K562 (cell line): ENCODE data around the gene ZSCAN1. TPM values are rescaled to one million over a fixed set of nuclear protein-coding genes. Genes with fewer than 3 reads are reported as not detected.

Experiments used
- E2F6 ChIP-seq, 2 experiments: IDR thresholded peaks; 2 replicates each; pipeline ENCODE4 v1.6.1; 2011; ENCODE audit warnings: borderline replicate concordance in 1 of 2, control low read depth in 1 of 2, low read depth in 1 of 2, low read length in 1 of 2, mild to moderate bottlenecking in 1 of 2, mixed read lengths in 1 of 2, moderate library complexity in 1 of 2; ENCODE audit not compliant: insufficient read depth in 1 of 2, insufficient read length in 1 of 2, poor library complexity in 1 of 2, severe bottlenecking in 1 of 2; ENCODE audit errors: extremely low read depth in 1 of 2
- EP400 ChIP-seq: fragments of 450-650 bp; IDR thresholded peaks from 2 replicates; pipeline ENCODE4 v1.6.1; 2017; ENCODE audit warnings: antibody characterized with exemption, mild to moderate bottlenecking, moderate library complexity
- HNRNPL ChIP-seq: fragments of 200-400 bp; formaldehyde crosslinking; IDR thresholded peaks from 2 replicates; pipeline ENCODE4 v1.6.1; 2017; ENCODE audit warnings: low read depth, mild to moderate bottlenecking, low read length
- KLF13 ChIP-seq: fragments of 450-650 bp; IDR thresholded peaks from 2 replicates; pipeline ENCODE4 v1.6.1; 2016; ENCODE audit warnings: missing genetic modification characterization, low read depth, mild to moderate bottlenecking, missing compliant biosample characterization, moderate library complexity, borderline replicate concordance
- SLC30A9 ChIP-seq: fragments of 250-450 bp; sonication (Bioruptor Pico); IDR thresholded peaks from 2 replicates; pipeline ENCODE4 v1.8.0; 2022; ENCODE audit warnings: mild to moderate bottlenecking, moderate library complexity
- STAT5A ChIP-seq: IDR thresholded peaks from 2 replicates; pipeline ENCODE4 v1.6.1; 2012; ENCODE audit warnings: low read length, inconsistent platforms, borderline replicate concordance
- THRAP3 ChIP-seq: fragments of 450-650 bp; IDR thresholded peaks from 2 replicates; pipeline ENCODE4 v1.6.1; 2016; ENCODE audit warnings: mild to moderate bottlenecking, inconsistent platforms, borderline replicate concordance
- ZBTB33 ChIP-seq: sonication (generic); formaldehyde crosslinking; IDR thresholded peaks from 2 replicates; pipeline ENCODE4 v1.8.1; 2023; ENCODE audit warnings: mild to moderate bottlenecking, missing genetic modification reagents
- ZFP36 ChIP-seq: fragments of 150-350 bp; IDR thresholded peaks from 2 replicates; pipeline ENCODE4 v1.6.1; 2018; ENCODE audit warnings: low read length, low read depth; ENCODE audit not compliant: partially characterized antibody
- ZNF12 ChIP-seq: sonication (generic); formaldehyde crosslinking; IDR thresholded peaks from 2 replicates; pipeline ENCODE4 v1.4.0; 2020; ENCODE audit warnings: mild to moderate bottlenecking, missing genetic modification reagents
- ZNF165 ChIP-seq: fragments of 250-450 bp; sonication (Bioruptor Pico); IDR thresholded peaks from 2 replicates; pipeline ENCODE4 v1.4.0; 2020; ENCODE audit warnings: borderline replicate concordance
- ZNF263 ChIP-seq: sonication (generic); formaldehyde crosslinking; IDR thresholded peaks from 2 replicates; pipeline ENCODE4 v1.8.0; 2022; ENCODE audit warnings: mild to moderate bottlenecking, missing genetic modification reagents, borderline replicate concordance
- ZNF586 ChIP-seq: fragments of 450-650 bp; formaldehyde crosslinking; conservative IDR thresholded peaks from 2 replicates; pipeline ENCODE4 v1.4.0; 2020; ENCODE audit warnings: mild to moderate bottlenecking, moderate library complexity
- ZNF639 ChIP-seq, 2 experiments: fragments of 200-800 bp in 1 of 2; sonication (Bioruptor generic) in 1 of 2; sonication (generic) in 1 of 2; formaldehyde crosslinking in 1 of 2; IDR thresholded peaks in 1 of 2; conservative IDR thresholded peaks in 1 of 2; 2 replicates each; pipeline versions ENCODE4 v1.5.0 to v1.6.1; 2016 to 2020; ENCODE audit warnings: missing compliant biosample characterization in 1 of 2, missing genetic modification characterization in 1 of 2, missing genetic modification reagents in 1 of 2
- ZNF695 ChIP-seq: fragments of 450-650 bp; formaldehyde crosslinking; IDR thresholded peaks from 2 replicates; pipeline ENCODE4 v1.4.0; 2020; ENCODE audit warnings: mild to moderate bottlenecking, moderate library complexity
- polyA plus RNA-seq, 8 experiments: library from polyadenylated mRNA; depleted of rRNA in 4 of 8; stranded (reverse) in 5 of 8; unstranded in 3 of 8; fragments of >200 nt; fragmentation: Nextera tagmentation in 2 of 8; fragmentation: Illumina TruSeq in 1 of 8; extraction: Ambion mirVana in 2 of 8; extraction: Trizol in 1 of 8; gene quantifications; 2 replicates each; pipeline versions ENCODE4 v1.2.1 to v1.2.3, GENCODE V29; 2011 to 2014; ENCODE audit warnings: inconsistent platforms in 1 of 8, missing spikeins in 1 of 8
- total RNA-seq, 7 experiments: library from RNA; depleted of rRNA in 6 of 7; stranded (reverse); fragments of >200 nt in 6 of 7; fragmentation: Illumina TruSeq in 2 of 7; extraction: Trizol in 2 of 7; gene quantifications; 2 replicates each; pipeline versions ENCODE4 v1.2.1 to v1.2.3, GENCODE V29; 2011 to 2021; ENCODE audit warnings: low replicate concordance in 1 of 7
- TF ChIP-seq, protein P1 (sequence below): fragments of 450-650 bp; IDR thresholded peaks from 2 replicates; pipeline ENCODE4 v1.6.1; 2018; ENCODE audit not compliant: partially characterized antibody
- TF ChIP-seq, protein P2 (sequence below): conservative IDR thresholded peaks from 2 replicates; pipeline ENCODE4 v1.6.1; 2011; ENCODE audit warnings: low read depth, mild to moderate bottlenecking, low read length; ENCODE audit not compliant: control insufficient read depth

Gene ZSCAN1
- total and polyA plus RNA-seq, 9 of the 15 experiments (the other 6 are each of a cell fraction or from before 2014, with no cell fraction given), result not detected

- TF ChIP-seq, protein P1, sequence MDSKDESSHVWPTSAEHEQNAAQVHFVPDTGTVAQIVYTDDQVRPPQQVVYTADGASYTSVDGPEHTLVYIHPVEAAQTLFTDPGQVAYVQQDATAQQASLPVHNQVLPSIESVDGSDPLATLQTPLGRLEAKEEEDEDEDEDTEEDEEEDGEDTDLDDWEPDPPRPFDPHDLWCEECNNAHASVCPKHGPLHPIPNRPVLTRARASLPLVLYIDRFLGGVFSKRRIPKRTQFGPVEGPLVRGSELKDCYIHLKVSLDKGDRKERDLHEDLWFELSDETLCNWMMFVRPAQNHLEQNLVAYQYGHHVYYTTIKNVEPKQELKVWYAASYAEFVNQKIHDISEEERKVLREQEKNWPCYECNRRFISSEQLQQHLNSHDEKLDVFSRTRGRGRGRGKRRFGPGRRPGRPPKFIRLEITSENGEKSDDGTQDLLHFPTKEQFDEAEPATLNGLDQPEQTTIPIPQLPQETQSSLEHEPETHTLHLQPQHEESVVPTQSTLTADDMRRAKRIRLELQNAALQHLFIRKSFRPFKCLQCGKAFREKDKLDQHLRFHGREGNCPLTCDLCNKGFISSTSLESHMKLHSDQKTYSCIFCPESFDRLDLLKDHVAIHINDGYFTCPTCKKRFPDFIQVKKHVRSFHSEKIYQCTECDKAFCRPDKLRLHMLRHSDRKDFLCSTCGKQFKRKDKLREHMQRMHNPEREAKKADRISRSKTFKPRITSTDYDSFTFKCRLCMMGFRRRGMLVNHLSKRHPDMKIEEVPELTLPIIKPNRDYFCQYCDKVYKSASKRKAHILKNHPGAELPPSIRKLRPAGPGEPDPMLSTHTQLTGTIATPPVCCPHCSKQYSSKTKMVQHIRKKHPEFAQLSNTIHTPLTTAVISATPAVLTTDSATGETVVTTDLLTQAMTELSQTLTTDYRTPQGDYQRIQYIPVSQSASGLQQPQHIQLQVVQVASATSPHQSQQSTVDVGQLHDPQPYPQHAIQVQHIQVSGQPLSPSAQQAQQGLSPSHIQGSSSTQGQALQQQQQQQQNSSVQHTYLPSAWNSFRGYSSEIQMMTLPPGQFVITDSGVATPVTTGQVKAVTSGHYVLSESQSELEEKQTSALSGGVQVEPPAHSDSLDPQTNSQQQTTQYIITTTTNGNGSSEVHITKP, result no peak
- TF ChIP-seq ZNF639 (CRISPR knock-in tag; conservative IDR thresholded peaks at IDR 0.05 in 1 of 2, IDR thresholded peaks at IDR 0.05 in 1 of 2) (no peak), KLF13 (tag) (no peak), ZNF695 (CRISPR knock-in tag) (no peak), ZNF165 (CRISPR knock-in tag) (no peak), ZNF12 (no peak), ZNF263 (CRISPR knock-in tag) (no peak), ZNF586 (CRISPR knock-in tag) (no peak), STAT5A (no peak), ZFP36 (no peak), ZBTB33 (CRISPR knock-in tag) (no peak), SLC30A9 (no peak), HNRNPL (no peak), THRAP3 (no peak), E2F6 (IDR thresholded peaks at IDR 0.05; ENCODE audit: borderline replicate concordance in 1 of 2, extremely low read depth in 1 of 2, insufficient read depth in 1 of 2, insufficient read length in 1 of 2, low read depth in 1 of 2, low read length in 1 of 2, poor library complexity in 1 of 2, severe bottlenecking in 1 of 2) (peak in 1 of 2 experiments; percentile 6), EP400 (no peak)
- TF ChIP-seq, protein P2, sequence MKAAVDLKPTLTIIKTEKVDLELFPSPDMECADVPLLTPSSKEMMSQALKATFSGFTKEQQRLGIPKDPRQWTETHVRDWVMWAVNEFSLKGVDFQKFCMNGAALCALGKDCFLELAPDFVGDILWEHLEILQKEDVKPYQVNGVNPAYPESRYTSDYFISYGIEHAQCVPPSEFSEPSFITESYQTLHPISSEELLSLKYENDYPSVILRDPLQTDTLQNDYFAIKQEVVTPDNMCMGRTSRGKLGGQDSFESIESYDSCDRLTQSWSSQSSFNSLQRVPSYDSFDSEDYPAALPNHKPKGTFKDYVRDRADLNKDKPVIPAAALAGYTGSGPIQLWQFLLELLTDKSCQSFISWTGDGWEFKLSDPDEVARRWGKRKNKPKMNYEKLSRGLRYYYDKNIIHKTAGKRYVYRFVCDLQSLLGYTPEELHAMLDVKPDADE, result no peak
These were observed 24.0 kb upstream of the ZSCAN1 start (continued) for GRCh38 chr19:58009666-58010301.
